HG03135 (cell line): ENCODE results near the gene ATP6V1D.
"Not testable (repeated sequence)": the region's sequence is repeated elsewhere in the genome, so short reads cannot be mapped to it uniquely, and the experiment has no call there.

ENCODE experiments used
- ATAC-seq: cut with Tn5 transposase; IDR thresholded peaks from one replicate; pipeline ENCODE4 v1.9.1; 2021; ENCODE audit warnings: mild to moderate bottlenecking, moderate library complexity; ENCODE audit not compliant: unreplicated experiment

Gene ATP6V1D

GRCh38 chr14:67371247-67372148 is 11.9 kb upstream of the ATP6V1D start:
- no peak for ATAC-seq

- no peak for ATAC-seq
Measured at GRCh38 chr14:67370830-67371229, 11.2 kb upstream of the ATP6V1D start.

GRCh38 chr14:67365476-67365875 is 5.9 kb upstream of the ATP6V1D start:
- ATAC-seq, result no peak

GRCh38 chr14:67360470-67361206 is 1.0 kb upstream of the ATP6V1D start:
- ATAC-seq, result peak; percentile 24

GRCh38 chr14:67358924-67359774 is 455 bp downstream of the ATP6V1D start:
- no peak for ATAC-seq

- ATAC-seq, result no peak
Measured at GRCh38 chr14:67357969-67358354, 1.6 kb downstream of the ATP6V1D start.

- no peak for ATAC-seq
Measured at GRCh38 chr14:67357186-67357968, 2.2 kb downstream of the ATP6V1D start.

GRCh38 chr14:67352055-67352454 is 7.5 kb downstream of the ATP6V1D start:
- no peak for ATAC-seq

- ATAC-seq, result no peak
Measured at GRCh38 chr14:67345583-67345982, 14.0 kb downstream of the ATP6V1D start.

GRCh38 chr14:67343601-67344230 is 15.9 kb downstream of the ATP6V1D start:
- ATAC-seq, result no peak

- not testable (repeated sequence) for ATAC-seq
Measured at GRCh38 chr14:67341231-67341630, 18.4 kb downstream of the ATP6V1D start.

GRCh38 chr14:67335781-67336180 is 23.8 kb downstream of the ATP6V1D start:
- no peak for ATAC-seq

- no peak for ATAC-seq
Measured at GRCh38 chr14:67332468-67332867, 27.1 kb downstream of the ATP6V1D start.

GRCh38 chr14:67331368-67332125 is 28.1 kb downstream of the ATP6V1D start:
- no peak for ATAC-seq

GRCh38 chr14:67329666-67330065 is 29.9 kb downstream of the ATP6V1D start:
- not testable (repeated sequence) for ATAC-seq

- ATAC-seq, result no peak
Measured at GRCh38 chr14:67319142-67319541, 40.5 kb downstream of the ATP6V1D start.

- ATAC-seq, result no peak
Measured at GRCh38 chr14:67317822-67318221, 41.8 kb downstream of the ATP6V1D start.

- no peak for ATAC-seq
Measured at GRCh38 chr14:67313153-67313552, 46.5 kb downstream of the ATP6V1D start.

- ATAC-seq, result no peak
Measured at GRCh38 chr14:67311868-67312267, 47.7 kb downstream of the ATP6V1D start.
